ENCODE measurements around the gene TBC1D4.

DNA sequence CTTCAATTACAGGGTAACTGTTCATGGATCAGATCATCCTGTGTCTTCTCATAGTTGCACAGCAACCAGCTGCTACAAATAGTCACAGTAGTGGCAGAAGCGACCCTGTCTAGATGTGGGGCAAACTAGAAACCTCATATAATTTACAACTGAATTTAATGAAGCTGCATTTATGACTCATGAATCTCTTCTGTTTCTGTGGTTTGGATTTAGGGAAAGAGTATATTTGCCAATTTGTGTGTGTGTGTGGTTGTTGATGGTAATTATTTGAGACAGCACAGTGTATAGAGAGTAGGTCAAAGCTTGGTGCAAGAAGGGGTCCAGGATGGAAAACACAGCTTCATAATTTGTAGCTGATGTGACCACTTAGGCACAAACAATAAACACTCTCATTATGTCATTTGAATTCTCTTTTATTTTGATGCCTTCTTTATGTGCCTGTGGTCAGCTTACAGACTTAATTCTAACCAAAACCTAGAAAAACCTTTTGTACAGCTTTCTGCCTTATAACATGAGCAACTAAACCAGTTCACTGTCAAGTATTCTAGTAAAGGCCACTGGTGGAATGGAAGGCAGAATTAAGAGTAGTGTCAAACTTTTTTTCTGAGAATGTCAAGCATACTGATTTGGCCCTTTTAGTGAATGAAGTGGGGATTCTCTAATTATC, 218.1 kb downstream of the TBC1D4 start:
- TF ChIP-seq, protein P1, sequence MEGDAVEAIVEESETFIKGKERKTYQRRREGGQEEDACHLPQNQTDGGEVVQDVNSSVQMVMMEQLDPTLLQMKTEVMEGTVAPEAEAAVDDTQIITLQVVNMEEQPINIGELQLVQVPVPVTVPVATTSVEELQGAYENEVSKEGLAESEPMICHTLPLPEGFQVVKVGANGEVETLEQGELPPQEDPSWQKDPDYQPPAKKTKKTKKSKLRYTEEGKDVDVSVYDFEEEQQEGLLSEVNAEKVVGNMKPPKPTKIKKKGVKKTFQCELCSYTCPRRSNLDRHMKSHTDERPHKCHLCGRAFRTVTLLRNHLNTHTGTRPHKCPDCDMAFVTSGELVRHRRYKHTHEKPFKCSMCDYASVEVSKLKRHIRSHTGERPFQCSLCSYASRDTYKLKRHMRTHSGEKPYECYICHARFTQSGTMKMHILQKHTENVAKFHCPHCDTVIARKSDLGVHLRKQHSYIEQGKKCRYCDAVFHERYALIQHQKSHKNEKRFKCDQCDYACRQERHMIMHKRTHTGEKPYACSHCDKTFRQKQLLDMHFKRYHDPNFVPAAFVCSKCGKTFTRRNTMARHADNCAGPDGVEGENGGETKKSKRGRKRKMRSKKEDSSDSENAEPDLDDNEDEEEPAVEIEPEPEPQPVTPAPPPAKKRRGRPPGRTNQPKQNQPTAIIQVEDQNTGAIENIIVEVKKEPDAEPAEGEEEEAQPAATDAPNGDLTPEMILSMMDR (IDR thresholded peaks at IDR 0.05), result no peak
- TF ChIP-seq EP300 (IDR thresholded peaks at IDR 0.05), result no peak
